ENCODE results near the gene NRN1L.

- TF ChIP-seq POLR2A (IDR thresholded peaks at IDR 0.05), result no peak
- TF ChIP-seq, protein P1, sequence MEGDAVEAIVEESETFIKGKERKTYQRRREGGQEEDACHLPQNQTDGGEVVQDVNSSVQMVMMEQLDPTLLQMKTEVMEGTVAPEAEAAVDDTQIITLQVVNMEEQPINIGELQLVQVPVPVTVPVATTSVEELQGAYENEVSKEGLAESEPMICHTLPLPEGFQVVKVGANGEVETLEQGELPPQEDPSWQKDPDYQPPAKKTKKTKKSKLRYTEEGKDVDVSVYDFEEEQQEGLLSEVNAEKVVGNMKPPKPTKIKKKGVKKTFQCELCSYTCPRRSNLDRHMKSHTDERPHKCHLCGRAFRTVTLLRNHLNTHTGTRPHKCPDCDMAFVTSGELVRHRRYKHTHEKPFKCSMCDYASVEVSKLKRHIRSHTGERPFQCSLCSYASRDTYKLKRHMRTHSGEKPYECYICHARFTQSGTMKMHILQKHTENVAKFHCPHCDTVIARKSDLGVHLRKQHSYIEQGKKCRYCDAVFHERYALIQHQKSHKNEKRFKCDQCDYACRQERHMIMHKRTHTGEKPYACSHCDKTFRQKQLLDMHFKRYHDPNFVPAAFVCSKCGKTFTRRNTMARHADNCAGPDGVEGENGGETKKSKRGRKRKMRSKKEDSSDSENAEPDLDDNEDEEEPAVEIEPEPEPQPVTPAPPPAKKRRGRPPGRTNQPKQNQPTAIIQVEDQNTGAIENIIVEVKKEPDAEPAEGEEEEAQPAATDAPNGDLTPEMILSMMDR (IDR thresholded peaks at IDR 0.05), result no peak
These were observed 3.6 kb downstream of the NRN1L start for GRCh38 chr16:67888331-67888730.
